H9 (cell line): Measurements from ENCODE around the gene SLC7A14. TPM values are rescaled to one million over a fixed set of nuclear protein-coding genes. Genes with fewer than 3 reads are reported as not detected.

Experiments used
- DNase-seq: peaks from one replicate; pipeline ENCODE4 v3.0.0-alpha.2; 2017
- H2AFZ ChIP-seq: one replicate; pipeline ENCODE4 v1.6.1; 2013; ENCODE audit warnings: mild to moderate bottlenecking, low read length, control low read depth, moderate library complexity
- H2AK5ac ChIP-seq: 2 replicates; pipeline ENCODE4 v1.6.1; 2013; ENCODE audit warnings: low read length, control low read depth, mixed read lengths; ENCODE audit not compliant: insufficient read length
- H2BK120ac ChIP-seq: one replicate; pipeline ENCODE4 v1.6.1; 2013; ENCODE audit warnings: low read depth, mild to moderate bottlenecking, low read length, control low read depth, inconsistent platforms; ENCODE audit not compliant: poor library complexity, severe bottlenecking
- H2BK12ac ChIP-seq: 2 replicates; pipeline ENCODE4 v1.6.1; 2013; ENCODE audit warnings: low read length, control low read depth, mixed read lengths, low read depth; ENCODE audit not compliant: insufficient read length
- H2BK15ac ChIP-seq: 2 replicates; pipeline ENCODE4 v1.6.1; 2013; ENCODE audit warnings: low read depth, low read length, control low read depth
- H2BK20ac ChIP-seq: one replicate; pipeline ENCODE4 v1.6.1; 2013; ENCODE audit warnings: low read depth, mild to moderate bottlenecking, low read length, control low read depth, inconsistent platforms; ENCODE audit not compliant: poor library complexity, severe bottlenecking
- H2BK5ac ChIP-seq: 2 replicates; pipeline ENCODE4 v1.6.1; 2013; ENCODE audit warnings: low read length, control low read depth, mixed read lengths; ENCODE audit not compliant: insufficient read length
- H3K14ac ChIP-seq: 2 replicates; pipeline ENCODE4 v1.6.1; 2013; ENCODE audit warnings: low read length, control low read depth; ENCODE audit not compliant: insufficient read depth
- H3K18ac ChIP-seq: 2 replicates; pipeline ENCODE4 v1.6.1; 2013; ENCODE audit warnings: low read depth, mild to moderate bottlenecking, mixed read lengths, low read length, control low read depth; ENCODE audit not compliant: insufficient read length
- H3K23ac ChIP-seq: 2 replicates; pipeline ENCODE4 v1.6.1; 2013; ENCODE audit warnings: low read length, control low read depth, mixed read lengths, low read depth; ENCODE audit not compliant: insufficient read length
- H3K23me2 ChIP-seq: 2 replicates; pipeline ENCODE4 v1.6.1; 2013; ENCODE audit warnings: low read depth, mild to moderate bottlenecking, mixed read lengths, low read length, control low read depth; ENCODE audit not compliant: insufficient read length, poor library complexity, severe bottlenecking
- H3K27ac ChIP-seq: 2 replicates; pipeline ENCODE4 v1.5.1; 2013; ENCODE audit warnings: low read length, control low read depth, mixed read lengths, low read depth; ENCODE audit not compliant: insufficient read length
- H3K27me3 ChIP-seq: 2 replicates; pipeline ENCODE4 v1.6.1; 2013; ENCODE audit warnings: low read length, control low read depth, inconsistent platforms; ENCODE audit not compliant: insufficient read depth
- H3K4ac ChIP-seq: 2 replicates; pipeline ENCODE4 v1.6.1; 2013; ENCODE audit warnings: low read depth, mild to moderate bottlenecking, control low read depth, inconsistent platforms, low read length, moderate library complexity
- H3K4me1 ChIP-seq: 2 replicates; pipeline ENCODE4 v1.6.1; 2013; ENCODE audit warnings: low read length, control low read depth, inconsistent platforms; ENCODE audit not compliant: insufficient read depth
- H3K4me2 ChIP-seq: 2 replicates; pipeline ENCODE4 v1.6.1; 2013; ENCODE audit warnings: low read length, control low read depth, mixed read lengths; ENCODE audit not compliant: insufficient read length, insufficient read depth
- H3K56ac ChIP-seq: 2 replicates; pipeline ENCODE4 v1.6.1; 2013; ENCODE audit warnings: low read depth, mild to moderate bottlenecking, mixed read lengths, low read length, control low read depth; ENCODE audit not compliant: insufficient read length
- H3K79me1 ChIP-seq: 2 replicates; pipeline ENCODE4 v1.6.1; 2013; ENCODE audit warnings: low read depth, mild to moderate bottlenecking, moderate library complexity, low read length, control low read depth, inconsistent platforms; ENCODE audit not compliant: insufficient read depth, poor library complexity, severe bottlenecking
- H3K79me2 ChIP-seq: 2 replicates; pipeline ENCODE4 v1.6.1; 2013; ENCODE audit warnings: low read length, control low read depth, inconsistent platforms; ENCODE audit not compliant: insufficient read depth
- H3K9ac ChIP-seq: 2 replicates; pipeline ENCODE4 v1.6.1; 2013; ENCODE audit warnings: low read length, control low read depth, mixed read lengths; ENCODE audit not compliant: insufficient read length; ENCODE audit errors: extremely low read depth
- H3K9me3 ChIP-seq: one replicate; pipeline ENCODE4 v1.6.1; 2013; ENCODE audit warnings: low read depth, low read length, inconsistent platforms; ENCODE audit not compliant: control insufficient read depth
- H3T11ph ChIP-seq: one replicate; pipeline ENCODE4 v1.6.1; 2013; ENCODE audit warnings: mild to moderate bottlenecking, low read length, control low read depth, inconsistent platforms
- H4K20me1 ChIP-seq: one replicate; pipeline ENCODE4 v1.6.1; 2013; ENCODE audit not compliant: control insufficient read depth, insufficient read length, insufficient read depth
- H4K5ac ChIP-seq: 2 replicates; pipeline ENCODE4 v1.6.1; 2013; ENCODE audit warnings: low read depth, mild to moderate bottlenecking, mixed read lengths, low read length, control low read depth; ENCODE audit not compliant: insufficient read length
- H4K8ac ChIP-seq: replicated peaks from 2 replicates; pipeline ENCODE4 v1.6.1; 2013; ENCODE audit warnings: low read length, control low read depth, mixed read lengths, low read depth; ENCODE audit not compliant: insufficient read length
- H4K91ac ChIP-seq: 2 replicates; pipeline ENCODE4 v1.6.1; 2013; ENCODE audit warnings: low read depth, mild to moderate bottlenecking, moderate library complexity, mixed read lengths, low read length, control low read depth; ENCODE audit not compliant: insufficient read length
- H3K27ac Mint-ChIP-seq, 3 experiments: 2 replicates in 2 of 3; 3 replicates in 1 of 3; pipeline ENCODE4 v1.8.0; 2020 to 2021; ENCODE audit warnings: mixed read lengths in 3 of 3, mild to moderate bottlenecking in 1 of 3, moderate library complexity in 1 of 3
- H3K27me3 Mint-ChIP-seq: 2 replicates; pipeline ENCODE4 v1.8.0; 2021; ENCODE audit warnings: low read depth, mild to moderate bottlenecking, moderate library complexity, mixed read lengths
- H3K36me3 Mint-ChIP-seq, 3 experiments: 2 replicates in 2 of 3; 3 replicates in 1 of 3; pipeline ENCODE4 v1.8.0; 2020 to 2021; ENCODE audit warnings: low read depth in 3 of 3, mixed read lengths in 3 of 3; ENCODE audit not compliant: insufficient read depth in 1 of 3
- H3K4me1 Mint-ChIP-seq, 2 experiments: 2 replicates each; pipeline ENCODE4 v1.8.0; 2020; ENCODE audit warnings: mixed read lengths in 2 of 2
- H3K4me3 Mint-ChIP-seq, 2 experiments: 2 replicates in 1 of 2; 3 replicates in 1 of 2; pipeline ENCODE4 v1.8.0; 2020 to 2021; ENCODE audit warnings: mild to moderate bottlenecking in 2 of 2, mixed read lengths in 2 of 2, moderate library complexity in 1 of 2
- H3K9me3 Mint-ChIP-seq, 2 experiments: 2 replicates in 1 of 2; 3 replicates in 1 of 2; pipeline ENCODE4 v1.8.0; 2020; ENCODE audit warnings: mild to moderate bottlenecking in 2 of 2, mixed read lengths in 2 of 2, moderate library complexity in 1 of 2
- CTCF ChIP-seq: fragments of 200-600 bp; sonication (generic); conservative IDR thresholded peaks from 3 replicates; pipeline ENCODE4 v1.8.0; 2021; ENCODE audit warnings: antibody characterized with exemption, mild to moderate bottlenecking
- WGBS: extraction: QIAGEN DNeasy Blood & Tissue Kit; methylation state at CpG from one replicate; pipeline ENCODE4 v1.1.7; 2013; ENCODE audit warnings: missing lambda C conversion rate, low lambda C conversion rate, mixed read lengths; ENCODE audit not compliant: insufficient read length; ENCODE audit errors: extremely low coverage; 5-methylcytosine and 5-hydroxymethylcytosine counted together
- total RNA-seq: library from RNA; stranded (reverse); gene quantifications from 2 replicates; pipeline ENCODE4 v1.2.1, GENCODE V29; 2021

Gene SLC7A14
- total RNA-seq, 1 experiment from 2014 or later: 0.42 TPM

GRCh38 chr3:170555329-170555728 lies 30.5 kb downstream of the SLC7A14 start:
- no peak overlapping the region for H3K4me3 Mint-ChIP-seq
- Histone ChIP-seq H3K23ac (no peak overlapping the region), H2AK5ac (no peak overlapping the region), H3K79me1 (no peaks in the 10 kb centered on the region), H2BK5ac (no peak overlapping the region), H3K27ac (no peak overlapping the region), H3K9ac (no peak overlapping the region), H2BK120ac (no peak overlapping the region), H2BK12ac (no peak overlapping the region), H3K79me2 (no peaks in the 10 kb centered on the region), H2BK15ac (no peak overlapping the region), H3K23me2 (no peaks in the 10 kb centered on the region), H3K27me3 (no peaks in the 10 kb centered on the region), H4K5ac (no peak overlapping the region), H3K4ac (no peak overlapping the region), H3K4me2 (no peak overlapping the region), H4K91ac (no peak overlapping the region), H4K8ac (no peak overlapping the region), H3K56ac (no peak overlapping the region), H4K20me1 (no peaks in the 10 kb centered on the region), H2BK20ac (no peak overlapping the region), H3K18ac (no peak overlapping the region), H2AFZ (no peak overlapping the region), H3K4me1 (no peaks in the 10 kb centered on the region), H3T11ph (no peak overlapping the region), H3K9me3 (no peaks in the 10 kb centered on the region), H3K14ac (no peak overlapping the region)
- H3K27me3 Mint-ChIP-seq: no peaks in the 10 kb centered on the region
- H3K9me3 Mint-ChIP-seq: no peaks in the 10 kb centered on the region
- WGBS: no CpG with 5 or more reads among the region's 1 CpG
- no peaks in the 10 kb centered on the region for H3K4me1 Mint-ChIP-seq
- no peaks in the 10 kb centered on the region for H3K36me3 Mint-ChIP-seq
- no peak for TF ChIP-seq CTCF
- no peak overlapping the region for H3K27ac Mint-ChIP-seq
- DNase-seq: no peak
